HG02798 (cell line): ENCODE data around the gene LDB2.

Experiments
- ATAC-seq: cut with Tn5 transposase; IDR thresholded peaks from one replicate; pipeline ENCODE4 v1.9.1; 2021; ENCODE audit warnings: mild to moderate bottlenecking; ENCODE audit not compliant: unreplicated experiment, poor library complexity

The LDB2 gene

GRCh38 chr4:16728111-16728510 is 170.3 kb downstream of the LDB2 start:
- ATAC-seq: no peak

GRCh38 chr4:16727218-16727617 is 171.2 kb downstream of the LDB2 start:
- no peak for ATAC-seq

DNA sequence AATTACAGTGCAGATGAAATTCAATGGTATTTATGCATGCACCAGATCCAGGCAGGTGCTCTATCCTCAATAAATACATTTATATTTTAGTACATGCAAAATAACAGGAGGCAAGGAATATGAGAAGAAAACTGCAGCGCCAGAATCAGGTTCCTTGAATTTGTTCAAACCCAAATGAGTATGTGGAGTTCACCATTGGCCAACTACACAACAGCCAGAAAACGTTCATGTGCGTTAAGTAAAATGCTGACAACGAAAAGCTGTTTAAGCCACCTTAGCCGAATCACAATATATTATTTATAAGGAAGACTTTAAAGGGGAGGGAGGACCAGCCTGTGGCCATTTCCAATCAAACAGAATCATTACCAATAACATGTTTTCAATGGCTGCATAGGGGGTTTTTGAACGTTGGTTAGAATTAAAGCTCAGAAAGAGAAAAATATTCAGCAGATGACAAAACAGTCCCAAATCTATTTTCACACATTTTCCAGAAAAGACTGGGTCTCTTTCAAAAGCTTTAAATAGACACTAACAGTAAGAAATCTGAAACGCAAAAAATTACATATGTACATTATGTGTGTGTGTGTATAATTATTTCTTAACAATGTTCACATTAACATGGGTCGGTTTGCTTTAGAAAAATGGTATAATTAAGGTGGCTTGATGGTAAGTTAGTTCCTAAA is 171.9 kb downstream of the LDB2 start:
- ATAC-seq: no peak

- no peak for ATAC-seq
Observed at GRCh38 chr4:16725252-16725651, 173.2 kb downstream of the LDB2 start.

- ATAC-seq: no peak
Observed at GRCh38 chr4:16722416-16722815, 176.0 kb downstream of the LDB2 start.

DNA sequence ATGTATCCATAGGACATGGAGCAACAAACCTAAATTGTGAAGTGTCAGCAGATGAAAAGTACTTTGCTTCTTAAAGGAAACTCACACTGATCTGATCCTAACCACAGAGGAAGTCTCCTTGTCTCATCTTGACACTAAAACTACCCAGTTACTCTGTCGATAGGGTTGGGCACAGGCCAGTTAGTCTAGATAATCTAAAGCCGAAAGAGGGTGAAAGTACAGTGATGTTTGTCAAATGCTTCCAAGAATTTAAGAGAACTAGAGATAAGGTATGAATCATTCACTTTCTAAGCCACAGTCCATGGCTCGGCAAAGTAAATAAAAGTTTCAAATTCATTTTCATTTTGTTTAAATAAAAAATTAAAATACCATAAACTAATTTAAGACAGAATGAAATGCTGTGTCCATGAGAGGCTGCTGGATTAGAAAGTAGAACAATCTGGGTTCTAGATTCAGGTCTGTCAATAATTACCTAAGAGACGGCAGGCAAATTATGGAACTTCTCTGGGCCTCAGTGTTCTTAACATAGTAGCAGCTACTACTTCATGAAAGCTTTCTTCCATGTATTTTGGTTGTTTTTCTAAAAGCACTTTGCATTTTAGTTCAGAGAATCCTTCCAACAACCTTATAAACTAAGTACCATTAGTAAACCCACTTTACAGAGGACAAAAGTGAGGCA is 176.7 kb downstream of the LDB2 start:
- no peak for ATAC-seq

DNA sequence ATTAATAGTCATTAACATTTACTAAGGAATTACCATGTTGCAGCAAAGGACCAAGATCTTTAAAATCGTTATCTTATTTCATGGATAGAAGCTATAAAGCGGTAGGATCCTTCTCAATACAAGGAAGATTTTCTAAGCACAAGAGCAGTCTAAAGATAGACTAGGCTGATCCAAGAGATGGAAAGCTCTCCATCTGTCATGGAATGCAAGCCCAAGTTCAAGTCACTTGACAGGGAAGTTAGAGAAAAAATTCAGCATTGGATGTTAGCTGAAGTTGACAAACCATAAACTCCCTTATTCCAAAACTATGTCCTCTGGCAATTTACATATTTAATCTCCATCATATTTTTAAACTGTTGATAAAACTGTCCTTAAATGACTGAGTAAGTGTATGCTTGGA is 177.7 kb downstream of the LDB2 start:
- ATAC-seq: no peak

DNA sequence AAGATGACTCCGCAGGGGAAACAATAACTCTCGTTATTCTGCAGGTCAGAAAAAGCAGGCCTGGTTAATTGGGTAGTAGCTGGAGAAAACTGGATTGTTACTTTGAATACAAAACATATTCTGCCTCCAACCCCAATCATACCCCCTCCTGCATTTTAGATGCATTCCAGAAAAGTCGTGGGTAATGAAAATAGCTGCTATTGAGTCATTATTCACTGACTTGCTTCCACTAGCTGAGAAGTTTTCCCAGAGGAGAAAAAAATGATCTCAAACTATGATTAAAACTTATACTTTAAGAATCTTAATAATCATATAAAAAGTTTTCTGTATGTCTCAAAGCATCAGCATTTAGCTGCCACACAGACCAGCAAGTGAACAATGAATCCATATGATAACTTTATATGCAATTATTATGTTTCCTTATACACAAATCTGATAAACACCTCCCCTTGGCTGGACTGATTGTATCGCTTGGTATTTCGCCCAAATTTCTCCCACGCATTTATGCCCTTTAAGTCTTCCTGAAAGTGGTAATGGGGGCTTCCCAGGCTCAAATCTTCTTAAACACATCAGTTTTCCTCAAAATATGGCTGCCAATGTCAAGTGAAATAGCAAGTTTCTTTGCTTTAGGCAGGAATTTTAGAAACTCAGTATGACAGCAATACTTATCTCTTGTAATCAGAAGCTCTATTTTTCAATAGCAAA is 181.0 kb downstream of the LDB2 start:
- no peak for ATAC-seq

DNA sequence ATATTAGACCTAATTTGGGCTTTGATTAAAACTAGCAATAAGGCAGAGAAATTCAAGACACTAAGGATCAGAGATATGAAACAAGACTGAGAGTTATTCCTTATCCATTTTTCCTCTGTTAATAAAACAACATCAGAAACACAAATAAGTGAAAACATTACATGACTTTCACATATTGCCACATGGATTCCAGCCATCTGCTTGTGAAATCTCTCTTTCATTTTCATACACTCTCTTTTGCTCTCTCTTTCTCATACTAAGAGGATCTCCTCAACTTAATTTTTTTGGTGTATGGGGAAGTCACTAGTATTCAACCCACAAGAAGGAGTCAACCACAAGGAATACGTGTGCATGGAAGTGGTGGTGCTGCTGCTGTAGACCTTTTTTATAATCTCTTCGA is 183.0 kb downstream of the LDB2 start:
- ATAC-seq: no peak

DNA sequence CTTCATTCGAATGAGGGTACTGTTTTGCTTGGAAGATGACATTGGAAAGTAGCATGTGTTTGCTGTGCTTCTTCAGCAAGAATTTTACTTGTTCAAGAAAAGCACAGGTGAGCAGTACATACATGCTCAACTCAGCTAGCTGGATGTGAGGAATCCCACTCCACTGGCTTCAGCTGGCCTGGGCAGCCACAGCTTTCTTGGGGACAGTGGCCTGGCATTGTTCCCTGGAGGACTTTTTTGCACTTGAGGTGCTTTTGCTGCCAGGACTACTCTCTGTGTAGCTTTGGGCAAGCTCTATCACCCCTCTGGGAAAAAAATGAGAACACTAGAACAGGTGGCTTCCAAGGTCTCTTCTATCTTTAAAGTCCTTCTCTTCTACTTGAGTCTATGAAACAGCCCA is 184.3 kb downstream of the LDB2 start:
- ATAC-seq: no peak

DNA sequence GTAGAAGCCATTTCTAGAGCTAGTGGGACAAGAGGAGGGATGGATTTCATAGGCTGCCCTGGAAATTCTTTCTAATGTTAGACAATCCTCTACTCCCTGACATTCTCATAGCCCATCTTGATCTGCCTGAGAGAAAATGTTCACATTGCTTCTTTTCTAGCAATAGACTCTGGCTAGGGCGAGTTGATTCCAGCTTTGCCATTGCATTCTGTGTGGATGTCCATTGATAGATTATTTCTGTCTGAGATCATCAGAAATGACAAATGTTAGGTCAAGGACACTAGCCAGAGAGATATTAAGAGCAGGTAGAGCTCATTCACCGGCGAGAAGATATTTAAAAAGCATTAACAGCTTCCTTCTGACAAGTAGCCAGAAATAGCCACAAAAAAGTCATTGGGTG is 184.7 kb downstream of the LDB2 start:
- ATAC-seq: no peak

GRCh38 chr4:16713271-16713670 is 185.2 kb downstream of the LDB2 start:
- ATAC-seq: no peak

GRCh38 chr4:16710198-16710597 is 188.2 kb downstream of the LDB2 start:
- no peak for ATAC-seq

DNA sequence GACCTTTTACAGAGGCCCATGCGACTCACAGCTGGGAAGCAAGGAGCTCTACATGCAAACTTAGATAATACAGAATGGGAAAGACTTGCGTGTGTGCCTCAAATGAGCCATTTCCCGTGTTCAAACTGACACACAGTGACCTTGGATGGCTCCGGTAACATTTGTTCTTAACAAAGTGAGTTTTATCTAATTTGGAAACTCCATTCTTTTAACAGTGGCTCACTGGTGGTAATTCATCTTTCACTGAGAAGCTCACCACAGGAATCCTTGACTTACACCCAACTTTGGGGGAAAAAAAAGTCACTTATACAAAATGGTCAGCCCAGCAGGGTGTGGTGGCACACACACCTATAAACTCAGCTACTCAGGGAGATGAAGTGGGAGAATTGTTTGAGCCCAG is 190.6 kb downstream of the LDB2 start:
- no peak for ATAC-seq

DNA sequence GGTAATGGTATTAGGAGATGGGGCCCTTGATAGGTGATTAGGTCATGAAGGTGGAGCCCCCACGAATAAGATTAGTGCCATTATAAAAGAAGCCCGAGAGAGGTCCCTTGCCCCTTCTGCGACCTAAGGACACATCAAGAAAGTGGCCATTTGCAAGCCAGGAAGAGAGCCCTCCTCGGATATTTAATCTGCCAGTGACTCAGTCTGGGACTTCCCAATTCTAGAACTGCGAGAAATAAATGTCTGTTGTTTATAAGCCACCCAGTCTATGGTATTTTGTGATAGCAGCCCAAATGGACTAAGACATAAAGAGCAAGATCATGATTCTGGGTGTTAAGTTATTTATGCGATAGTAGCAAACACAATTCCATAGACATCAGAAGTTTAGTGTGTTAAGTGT is 192.2 kb downstream of the LDB2 start:
- no peak for ATAC-seq

DNA sequence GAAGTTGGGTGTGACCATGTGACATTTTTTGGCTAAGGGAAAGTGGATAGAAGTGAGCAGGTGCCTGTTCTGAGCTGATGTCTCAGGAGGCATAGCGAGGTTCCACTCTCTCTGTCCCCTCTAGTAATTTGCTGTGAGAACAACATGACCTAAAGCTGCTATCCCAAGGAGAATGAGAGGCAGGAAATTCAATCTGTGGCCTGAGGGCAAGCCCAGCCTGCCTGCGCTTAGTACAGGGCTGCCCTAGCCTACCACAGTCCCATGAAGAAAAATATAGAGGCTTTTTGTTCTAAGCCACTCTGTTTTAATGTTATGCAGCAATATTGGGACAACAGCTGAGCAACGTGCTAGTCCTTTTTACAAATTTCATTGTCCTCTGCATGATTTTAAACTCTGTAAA is 193.1 kb downstream of the LDB2 start:
- no peak for ATAC-seq

DNA sequence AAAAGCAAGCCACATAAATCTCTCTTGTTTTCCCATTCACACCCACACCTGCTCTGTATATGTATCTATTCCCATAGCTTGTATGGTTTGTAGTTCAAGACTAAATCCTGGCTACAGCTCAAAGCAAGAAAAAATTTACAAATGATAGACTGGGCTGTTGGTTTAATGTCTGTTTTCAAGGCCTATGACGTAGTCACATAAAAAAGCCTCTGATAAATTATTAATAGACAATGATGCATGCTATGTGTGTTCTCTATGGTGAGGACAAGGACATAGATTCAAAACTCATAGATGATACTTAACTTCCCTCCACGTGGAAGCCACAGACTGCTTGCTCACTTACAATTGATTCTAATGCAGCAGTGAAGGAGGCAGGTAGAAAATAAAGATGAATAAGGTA is 194.0 kb downstream of the LDB2 start:
- no peak for ATAC-seq

DNA sequence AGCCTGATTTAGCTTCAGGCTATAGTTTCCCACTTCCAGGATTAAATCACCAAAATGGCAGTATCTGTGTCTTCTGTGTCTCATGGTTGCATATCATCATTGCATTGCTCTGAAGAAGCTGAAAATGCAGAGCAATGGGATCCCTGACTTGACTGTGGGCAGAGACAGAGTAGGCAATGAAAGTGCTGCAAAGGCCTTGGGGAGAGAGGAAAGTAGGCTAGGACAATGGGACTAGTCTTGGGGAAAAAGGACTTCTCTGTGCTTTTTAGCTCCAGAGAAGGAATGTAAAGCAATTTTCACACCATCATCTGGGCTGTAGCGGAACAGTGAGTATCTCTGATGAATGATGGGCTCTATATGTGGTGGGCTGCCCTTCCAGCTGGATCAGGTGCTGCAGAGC is 202.5 kb downstream of the LDB2 start:
- ATAC-seq: no peak

- ATAC-seq: no peak
Observed at GRCh38 chr4:16694884-16695276, 203.6 kb downstream of the LDB2 start.

- no peak for ATAC-seq
Observed at GRCh38 chr4:16694173-16694883, 204.1 kb downstream of the LDB2 start.

DNA sequence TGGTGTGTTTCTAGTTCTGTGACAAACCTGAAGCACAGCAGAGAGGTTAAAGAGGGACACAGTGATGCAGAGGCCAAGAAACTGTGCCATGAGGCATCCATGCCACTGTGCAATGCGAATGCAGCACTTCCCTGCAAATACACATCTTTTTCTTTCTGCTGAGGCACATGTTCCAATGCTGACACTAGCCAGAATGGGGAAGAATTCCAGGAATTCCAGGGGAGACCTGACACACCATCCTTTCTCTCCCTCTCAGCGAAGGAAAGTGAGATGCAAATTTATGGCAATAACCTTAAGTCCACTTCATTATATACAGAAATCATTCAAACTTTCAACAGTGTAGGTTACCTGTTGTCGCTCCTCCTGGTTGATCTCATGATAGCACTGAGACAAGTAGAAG is 204.8 kb downstream of the LDB2 start:
- ATAC-seq: no peak
